A549 (cell line): ENCODE measurements around the gene ITIH3.

Experiments
- EP300 ChIP-seq, 2 experiments: fragments of >200 bp; sonication (Bioruptor Twin); formaldehyde crosslinking; IDR thresholded peaks; 2 replicates in 1 of 2; 3 replicates in 1 of 2; pipeline ENCODE4 v1.6.1; 2016 to 2017
- MAZ ChIP-seq: fragments of 150-350 bp; IDR thresholded peaks from 2 replicates; pipeline ENCODE4 v1.6.1; 2014; ENCODE audit warnings: antibody characterized with exemption, low read depth, low read length, borderline replicate concordance
- PHF8 ChIP-seq: fragments of 200-600 bp; sonication (generic); IDR thresholded peaks from 2 replicates; pipeline ENCODE4 v1.6.1; 2016; ENCODE audit warnings: low read depth, mild to moderate bottlenecking, antibody characterized with exemption, moderate library complexity, borderline replicate concordance
- ZC3H11A ChIP-seq: fragments of 450-650 bp; IDR thresholded peaks from 2 replicates; pipeline ENCODE4 v1.6.1; 2014; ENCODE audit warnings: antibody characterized with exemption, mild to moderate bottlenecking

- TF ChIP-seq MAZ, result no peak
- TF ChIP-seq ZC3H11A, result no peak
- TF ChIP-seq EP300 (IDR thresholded peaks at IDR 0.05), result no peak
- TF ChIP-seq PHF8, result no peak
Observed at GRCh38 chr3:52786330-52787215, 8.0 kb upstream of the ITIH3 start.
